Activated CD4-positive, alpha-beta T cell treated with anti-CD3 and anti-CD28 coated beads for 24 hours (primary cell): ENCODE results near the gene PREPL.

Experiments used
- DNase-seq, 2 donors: peaks; one replicate each; pipeline ENCODE4 v3.0.0-alpha.2; 2020; ENCODE audit warnings: low read depth in 2 of 2

Gene PREPL

DNA sequence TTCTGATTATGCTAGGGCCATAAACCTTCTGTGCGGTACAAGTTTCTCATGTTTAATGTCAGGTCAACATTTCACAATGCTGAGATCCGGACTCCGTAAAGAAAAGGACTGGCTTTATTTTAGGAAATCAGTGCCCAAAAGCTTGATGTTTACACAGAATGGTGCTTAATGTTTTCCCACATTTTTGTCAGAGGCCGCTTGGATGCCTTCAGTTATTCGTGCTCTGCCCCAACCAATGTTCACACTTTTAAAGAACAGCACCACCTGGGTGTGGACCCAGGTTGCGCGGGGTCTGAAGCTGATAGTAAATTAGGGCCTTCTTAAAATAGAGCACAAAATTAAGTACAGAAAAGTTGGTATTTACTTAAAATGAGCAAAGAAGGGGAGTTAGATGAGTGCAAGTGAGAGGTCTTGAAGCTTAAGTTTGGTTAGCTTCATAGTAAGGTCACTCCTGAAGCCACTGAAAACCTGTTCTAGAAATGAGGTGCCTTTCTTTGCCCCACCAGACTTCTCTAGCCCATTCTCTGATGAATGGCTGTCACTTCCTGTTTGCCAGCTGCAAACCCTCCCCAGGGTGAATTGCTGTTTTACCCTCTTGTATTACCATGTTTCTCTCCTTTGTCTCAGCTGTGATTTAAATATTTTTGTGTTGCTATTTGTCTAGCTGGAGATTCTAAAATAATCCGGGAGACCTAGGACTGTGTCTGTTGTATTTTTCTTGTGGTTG, 65.5 kb downstream of the PREPL start:
- DNase-seq = no peak

GRCh38 chr2:44295113-44295512, 66.2 kb downstream of the PREPL start:
- DNase-seq = no peak

DNA sequence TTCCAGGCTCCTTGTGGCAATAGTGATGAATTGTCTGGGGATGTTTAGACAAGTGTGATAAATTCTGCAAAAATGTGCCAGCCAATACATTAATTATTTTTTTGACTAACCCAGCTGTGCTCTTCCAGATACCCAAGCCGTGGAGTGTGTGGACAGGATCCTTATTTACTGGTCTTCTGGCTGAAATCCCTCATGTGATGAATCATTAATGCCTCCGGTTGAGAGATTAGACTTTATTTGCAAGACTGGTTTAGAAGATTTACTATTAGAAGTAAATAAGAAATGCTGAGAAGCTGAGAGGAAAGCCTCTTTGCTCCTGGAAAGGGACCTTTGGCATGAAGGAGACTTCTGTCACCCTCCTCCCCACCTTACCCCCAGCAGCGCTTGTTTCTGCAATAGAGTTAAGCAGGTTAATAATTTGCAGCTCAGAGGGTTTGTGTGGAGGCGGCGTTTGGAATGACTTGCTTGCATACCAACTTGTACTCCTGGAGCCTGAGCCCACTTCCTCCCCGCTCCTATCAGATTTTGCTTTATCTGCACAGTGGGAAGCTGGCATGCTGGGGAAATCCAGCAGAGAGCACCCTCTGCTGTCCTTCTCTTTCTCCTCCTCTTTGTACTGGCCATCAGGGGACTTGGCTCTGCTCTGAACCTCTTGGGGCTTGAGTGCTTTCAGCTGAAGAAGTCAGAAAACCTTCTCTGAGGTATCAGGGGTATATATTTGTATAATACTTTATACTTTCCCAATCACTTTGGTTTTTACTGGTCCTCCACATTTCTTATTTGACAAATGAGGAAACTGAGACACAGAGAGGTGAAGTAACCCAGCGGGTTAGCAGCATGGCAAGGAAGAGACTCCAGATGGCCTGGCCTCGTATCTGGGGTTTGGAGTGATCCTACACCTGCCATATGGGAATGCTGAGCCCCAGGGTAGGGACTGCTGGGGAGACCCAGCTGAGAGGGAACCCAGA, 69.7 kb downstream of the PREPL start:
- no peak for DNase-seq

- no peak for DNase-seq
Observed at GRCh38 chr2:44290261-44290660, 71.0 kb downstream of the PREPL start.

DNA sequence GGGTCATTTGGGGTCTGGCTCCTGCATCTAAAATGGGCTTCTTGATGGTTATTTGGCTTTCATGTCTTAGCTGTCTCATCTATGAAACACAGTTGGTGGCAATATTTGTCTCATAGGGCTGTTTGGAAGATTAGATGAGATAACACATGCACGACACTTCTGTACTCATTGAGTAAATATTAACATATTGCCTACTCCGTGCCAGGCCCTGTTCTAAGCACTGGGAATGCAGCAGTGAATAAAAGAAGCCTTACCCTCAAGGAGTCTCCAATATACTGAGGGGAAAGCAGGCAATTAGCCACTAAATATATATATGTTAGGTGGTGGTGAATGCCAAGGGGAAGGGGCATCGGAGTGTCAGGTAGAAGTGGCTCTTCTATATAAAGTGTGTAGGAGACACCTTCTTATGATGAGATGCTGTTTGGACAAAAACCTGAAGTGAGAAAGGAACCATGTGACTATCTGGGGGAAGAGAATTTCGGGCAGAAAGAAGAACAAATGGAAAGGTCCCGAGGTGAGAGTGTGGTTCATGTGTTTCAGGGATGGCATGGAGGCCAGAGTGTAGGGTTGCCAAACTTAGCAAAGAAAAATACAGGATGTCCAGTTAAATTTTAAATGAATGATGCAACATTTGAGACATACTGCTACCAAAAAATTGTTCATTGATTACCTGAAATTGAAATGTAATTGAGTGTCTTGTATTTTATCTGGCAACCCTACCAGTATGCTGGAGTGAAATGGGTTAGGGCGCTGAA, 74.2 kb downstream of the PREPL start:
- DNase-seq = no peak

DNA sequence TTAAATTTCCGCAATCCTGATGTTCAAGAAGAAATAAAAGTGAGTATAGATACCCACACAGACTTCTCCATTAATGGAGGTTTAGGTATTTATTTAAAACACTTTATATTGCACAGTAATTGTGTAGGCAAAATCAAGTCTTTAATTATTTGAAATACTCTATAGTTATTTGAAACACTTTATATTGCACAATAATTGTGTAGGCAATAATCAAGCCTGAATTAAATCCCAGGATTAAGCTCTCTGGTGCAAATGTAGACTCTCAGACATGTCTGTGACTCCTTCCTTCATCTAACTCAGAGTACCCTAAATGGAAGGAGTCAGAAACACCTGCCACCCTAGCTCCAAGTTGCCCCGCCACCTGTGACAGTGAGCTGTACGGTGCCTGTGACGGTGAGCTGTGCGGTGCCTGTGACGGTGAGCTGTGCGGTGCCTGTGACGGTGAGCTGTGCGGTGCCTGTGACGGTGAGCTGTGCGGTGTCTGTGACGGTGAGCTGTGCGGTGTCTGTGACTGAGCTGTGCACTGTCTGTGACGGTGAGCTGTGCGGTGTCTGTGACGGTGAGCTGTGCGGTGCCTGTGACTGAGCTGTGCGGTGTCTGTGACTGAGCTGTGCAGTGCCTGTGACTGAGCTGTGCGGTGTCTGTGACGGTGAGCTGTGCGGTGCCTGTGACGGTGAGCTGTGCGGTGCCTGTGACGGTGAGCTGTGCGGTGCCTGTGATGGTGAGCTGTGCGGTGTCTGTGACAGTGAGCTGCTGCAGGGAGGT, 75.0 kb downstream of the PREPL start:
- DNase-seq = no peak

- no peak for DNase-seq
Observed at GRCh38 chr2:44285174-44285573, 76.1 kb downstream of the PREPL start.

DNA sequence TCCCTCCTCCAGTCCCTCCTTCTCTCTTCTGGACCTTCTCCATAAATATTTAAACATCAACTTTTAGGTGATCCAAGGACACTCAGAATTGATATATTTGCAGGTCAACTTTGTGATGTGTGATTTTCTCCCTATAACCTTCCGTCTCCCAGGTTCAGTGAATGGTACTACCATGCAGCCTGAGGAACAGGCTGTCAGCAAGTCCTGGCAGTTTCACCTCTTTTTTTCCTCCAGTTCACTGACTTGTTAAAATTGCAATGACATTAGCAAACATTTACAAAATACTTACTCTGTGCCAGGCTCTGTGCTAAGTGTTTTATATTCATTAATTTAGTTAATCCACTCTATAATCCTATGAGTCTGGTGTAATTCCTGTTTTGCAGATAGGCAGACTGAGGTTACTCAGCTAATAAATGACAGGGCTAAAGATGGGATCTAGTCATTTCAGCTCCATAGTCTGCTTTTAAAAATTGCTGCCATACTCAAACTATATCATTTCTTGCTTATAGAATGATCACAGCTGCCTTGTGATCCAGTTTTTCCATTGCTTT, 78.1 kb downstream of the PREPL start:
- DNase-seq = no peak

DNA sequence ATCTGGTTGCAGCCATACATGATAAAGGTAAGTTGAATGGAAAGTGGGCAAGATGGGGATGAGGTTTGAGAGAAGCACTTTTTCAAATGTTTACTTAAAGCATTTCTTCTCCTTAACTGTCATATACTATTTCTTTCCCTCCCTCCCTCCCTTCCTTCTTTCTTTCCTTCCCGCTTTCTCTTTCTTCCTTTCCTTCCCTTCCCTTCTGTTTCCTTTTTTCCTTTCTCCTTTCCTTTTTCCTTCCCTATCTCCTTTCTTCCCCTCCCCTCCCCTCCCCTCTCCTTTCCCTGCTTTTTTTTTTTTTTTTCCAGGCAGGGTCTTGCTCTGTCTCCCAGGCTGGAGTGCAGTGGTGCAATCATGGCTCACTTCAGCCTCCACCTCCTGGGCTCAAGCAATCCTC, 80.4 kb downstream of the PREPL start:
- no peak for DNase-seq

- no peak for DNase-seq
Observed at GRCh38 chr2:44277541-44277940, 83.8 kb downstream of the PREPL start.

- no peak for DNase-seq
Observed at GRCh38 chr2:44275927-44276303, 85.4 kb downstream of the PREPL start.

- no peak for DNase-seq
Observed at GRCh38 chr2:44273596-44273995, 87.7 kb downstream of the PREPL start.

DNA sequence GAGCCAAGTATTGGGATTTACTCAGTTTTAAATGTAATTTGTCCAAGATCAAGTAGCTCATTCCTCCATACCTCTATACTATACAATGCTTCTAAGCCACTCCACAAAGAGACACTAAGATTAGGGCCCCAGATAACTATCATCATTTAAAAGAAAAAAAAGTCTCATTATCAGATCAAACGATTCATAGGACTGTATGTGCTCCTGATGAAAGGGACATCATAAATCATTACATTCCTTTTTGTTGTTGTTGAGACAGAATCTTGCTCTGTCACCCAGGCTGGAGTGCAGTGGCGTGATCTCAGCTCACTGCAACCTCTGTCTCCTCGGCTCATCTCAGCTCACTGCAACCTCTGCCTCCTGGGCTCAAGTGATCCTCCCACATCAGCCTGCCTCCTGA, 88.2 kb downstream of the PREPL start:
- DNase-seq = no peak

- no peak for DNase-seq
Observed at GRCh38 chr2:44271296-44271695, 90.0 kb downstream of the PREPL start.

GRCh38 chr2:44269831-44270230, 91.5 kb downstream of the PREPL start:
- no peak for DNase-seq

- DNase-seq = no peak
Observed at GRCh38 chr2:44267796-44268648, 93.3 kb downstream of the PREPL start.
